Osteocyte (in vitro differentiated cells): ENCODE results near the gene HM13. TPM values are rescaled to one million over a fixed set of nuclear protein-coding genes. Genes with fewer than 3 reads are reported as not detected.

Experiments used
- DNase-seq: peaks from one replicate; pipeline ENCODE4 v3.0.0; 2021; ENCODE audit warnings: mixed read lengths; ENCODE audit not compliant: unreplicated experiment; ENCODE audit errors: extremely low spot score
- H3K27ac Mint-ChIP-seq: one replicate; pipeline ENCODE4 v1.8.0; 2021; ENCODE audit warnings: mild to moderate bottlenecking, mixed read lengths; ENCODE audit not compliant: unreplicated experiment
- H3K27me3 Mint-ChIP-seq: one replicate; pipeline ENCODE4 v1.8.0; 2021; ENCODE audit warnings: mixed read lengths; ENCODE audit not compliant: unreplicated experiment
- H3K36me3 Mint-ChIP-seq: one replicate; pipeline ENCODE4 v1.8.0; 2021; ENCODE audit warnings: mixed read lengths; ENCODE audit not compliant: unreplicated experiment
- H3K4me1 Mint-ChIP-seq: one replicate; pipeline ENCODE4 v1.8.0; 2021; ENCODE audit warnings: mixed read lengths; ENCODE audit not compliant: unreplicated experiment
- H3K4me3 Mint-ChIP-seq: one replicate; pipeline ENCODE4 v1.8.0; 2021; ENCODE audit warnings: mild to moderate bottlenecking, moderate library complexity, mixed read lengths; ENCODE audit not compliant: unreplicated experiment
- H3K9me3 Mint-ChIP-seq: one replicate; pipeline ENCODE4 v1.8.0; 2021; ENCODE audit warnings: mixed read lengths; ENCODE audit not compliant: unreplicated experiment
- CTCF ChIP-seq: fragments of 200-600 bp; sonication (generic); IDR thresholded peaks from 2 replicates; pipeline ENCODE4 v1.5.0; 2021; ENCODE audit warnings: antibody characterized with exemption, mild to moderate bottlenecking, moderate library complexity
- total RNA-seq: library from RNA; stranded (reverse); gene quantifications from 2 replicates; pipeline ENCODE4 v1.2.1, GENCODE V29; 2021

The HM13 gene
- total RNA-seq, 1 donor from 2014 or later, result 173 TPM

GRCh38 chr20:31485450-31486339 is 28.5 kb upstream of the HM13 start:
- Mint-ChIP-seq H3K4me1 (no peaks in the 10 kb centered on the region), H3K36me3 (no peaks in the 10 kb centered on the region), H3K27me3 (peaks cover 35% of the 10 kb centered on the region), H3K27ac (no peak overlapping the region), H3K9me3 (no peaks in the 10 kb centered on the region), H3K4me3 (no peak overlapping the region)
- TF ChIP-seq CTCF, result no peak
- no peak for DNase-seq

GRCh38 chr20:31488115-31488514 is 26.1 kb upstream of the HM13 start:
- Mint-ChIP-seq H3K27me3 (peaks cover 24% of the 10 kb centered on the region), H3K9me3 (no peaks in the 10 kb centered on the region), H3K4me1 (no peaks in the 10 kb centered on the region), H3K36me3 (no peaks in the 10 kb centered on the region), H3K27ac (no peak overlapping the region), H3K4me3 (no peak overlapping the region)
- no peak for DNase-seq
- no peak for TF ChIP-seq CTCF

GRCh38 chr20:31489152-31489551 is 25.1 kb upstream of the HM13 start:
- H3K9me3 Mint-ChIP-seq, result no peaks in the 10 kb centered on the region

GRCh38 chr20:31490752-31491151 is 23.5 kb upstream of the HM13 start:
- peaks cover 37% of the 10 kb centered on the region for H3K27me3 Mint-ChIP-seq
- no peaks in the 10 kb centered on the region for H3K36me3 Mint-ChIP-seq
- H3K4me1 Mint-ChIP-seq, result no peaks in the 10 kb centered on the region
- H3K27ac Mint-ChIP-seq, result no peak overlapping the region
- no peak overlapping the region for H3K4me3 Mint-ChIP-seq
- TF ChIP-seq CTCF, result no peak
- DNase-seq, result no peak
- no peaks in the 10 kb centered on the region for H3K9me3 Mint-ChIP-seq

More at GRCh38 chr20:31489152-31489551, 25.1 kb upstream of the HM13 start:
- no peak for DNase-seq
- TF ChIP-seq CTCF, result no peak
- no peak overlapping the region for H3K27ac Mint-ChIP-seq
- peaks cover 26% of the 10 kb centered on the region for H3K27me3 Mint-ChIP-seq
- H3K36me3 Mint-ChIP-seq, result no peaks in the 10 kb centered on the region
- no peak overlapping the region for H3K4me3 Mint-ChIP-seq
- no peaks in the 10 kb centered on the region for H3K4me1 Mint-ChIP-seq

- Mint-ChIP-seq H3K27ac (no peak overlapping the region), H3K27me3 (peaks cover 31% of the 10 kb centered on the region), H3K9me3 (no peaks in the 10 kb centered on the region), H3K4me3 (no peak overlapping the region), H3K4me1 (peaks cover 13% of the 10 kb centered on the region), H3K36me3 (no peaks in the 10 kb centered on the region)
- DNase-seq, result no peak
- peak; percentile 36 for TF ChIP-seq CTCF
Observed at GRCh38 chr20:31494131-31494530, 20.1 kb upstream of the HM13 start.
